ENCODE results near the gene STAP2.

STAP2 gene

GRCh38 chr19:4370418-4371041 lies 31.9 kb upstream of the STAP2 start:
- DNase-seq, result no peak

DNA sequence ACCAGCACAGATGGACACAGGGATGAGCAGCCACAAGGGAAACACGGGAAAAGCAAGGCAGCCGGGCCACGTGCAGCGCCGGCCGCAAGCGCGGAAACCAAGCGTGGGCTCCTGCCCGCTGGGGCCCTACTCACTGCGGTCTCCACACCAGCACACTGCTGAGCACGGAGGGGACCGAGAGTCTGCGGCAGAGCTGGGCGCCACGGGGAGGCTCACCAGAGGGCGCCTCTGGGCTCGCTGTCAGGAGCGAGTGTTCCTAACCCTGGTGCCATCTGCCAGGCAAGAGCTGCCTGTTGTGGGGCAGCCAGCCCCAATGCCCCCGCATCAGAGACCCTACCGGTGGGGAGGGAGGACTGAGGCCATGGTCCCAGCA lies 31.2 kb upstream of the STAP2 start:
- DNase-seq, result peak; percentile 75

DNA sequence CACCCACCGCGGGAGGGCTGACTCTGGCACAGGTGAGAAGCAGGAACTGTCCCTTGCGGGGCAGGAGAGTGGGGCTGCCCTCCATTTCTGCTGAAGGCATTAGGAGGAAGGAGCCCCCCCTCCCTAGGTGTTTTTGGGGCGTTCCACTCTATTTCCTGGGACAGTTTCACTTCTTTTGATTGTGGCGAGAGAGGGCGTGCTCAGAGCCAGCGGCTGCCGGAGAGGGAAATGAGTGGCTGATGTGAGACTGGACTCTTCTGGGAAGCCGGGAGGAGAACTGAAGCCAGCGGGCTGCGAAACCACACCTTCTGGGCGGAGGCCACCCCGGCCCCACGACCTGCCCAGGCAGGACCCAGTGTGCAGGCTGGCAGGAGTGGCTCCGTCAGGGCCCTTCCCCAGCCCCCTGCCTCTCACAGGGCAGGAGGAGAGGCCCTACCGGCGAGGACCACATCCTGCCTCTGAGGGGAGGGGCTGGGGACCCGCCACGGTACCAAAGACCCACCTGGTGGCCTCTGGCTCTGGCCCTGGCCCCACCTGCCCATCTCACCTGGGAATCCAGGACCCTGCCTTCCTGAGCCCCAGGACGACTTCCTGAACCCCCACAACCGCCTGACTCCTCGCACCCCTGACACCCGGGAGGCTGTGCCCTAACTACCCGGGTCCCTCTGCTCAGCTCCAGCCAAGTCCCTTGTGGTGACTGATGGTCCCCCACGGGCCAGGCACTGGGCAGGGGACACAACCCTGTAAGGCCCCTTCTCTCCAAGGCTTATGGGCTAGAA lies 30.7 kb upstream of the STAP2 start:
- DNase-seq, result peak; percentile 52

- no peak for DNase-seq
Observed at GRCh38 chr19:4368128-4368820, 29.6 kb upstream of the STAP2 start.

DNA sequence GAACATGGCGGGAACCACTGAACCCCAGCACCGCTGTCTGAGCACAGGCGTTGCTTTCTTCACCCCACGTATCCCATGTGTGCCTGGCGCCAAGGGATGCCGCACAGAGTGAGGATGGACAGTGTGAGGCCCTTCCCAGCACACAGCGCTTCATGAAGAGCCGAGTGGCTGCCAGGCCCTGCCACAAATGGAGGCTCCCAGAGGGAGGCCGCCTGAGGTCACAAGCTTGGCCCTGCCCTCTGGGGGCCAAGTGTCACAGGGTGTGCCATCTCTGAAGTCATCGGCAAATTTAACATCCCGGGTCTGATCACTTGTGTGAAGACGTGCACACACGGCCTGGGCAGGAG lies 29.1 kb upstream of the STAP2 start:
- DNase-seq, result no peak

GRCh38 chr19:4367336-4367723 lies 28.7 kb upstream of the STAP2 start:
- DNase-seq, result no peak

GRCh38 chr19:4366666-4367335 lies 28.2 kb upstream of the STAP2 start:
- DNase-seq, result no peak

GRCh38 chr19:4365791-4366665 lies 27.4 kb upstream of the STAP2 start:
- no peak for DNase-seq

DNA sequence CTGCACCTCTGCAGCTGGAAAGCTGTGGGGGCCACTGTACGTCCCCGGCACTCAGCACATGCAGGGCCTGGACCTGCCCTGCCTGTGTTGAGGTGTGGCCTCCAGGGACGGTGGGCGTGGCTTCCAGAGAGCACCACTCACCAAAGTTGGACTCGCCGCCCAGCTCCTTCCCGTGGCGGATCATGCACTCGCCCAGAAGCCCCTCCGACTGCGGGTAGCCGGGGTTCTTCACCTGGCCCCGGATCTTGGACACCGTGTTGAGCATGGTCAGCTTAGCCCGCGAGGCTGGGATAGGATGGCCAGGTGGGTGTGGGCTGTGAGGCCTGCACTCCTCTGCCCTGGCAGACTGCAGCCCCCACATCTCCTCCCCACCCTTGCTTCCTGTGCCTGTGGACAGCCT lies 26.7 kb upstream of the STAP2 start:
- DNase-seq, result no peak

GRCh38 chr19:4363571-4364304 lies 25.1 kb upstream of the STAP2 start:
- DNase-seq, result no peak

DNA sequence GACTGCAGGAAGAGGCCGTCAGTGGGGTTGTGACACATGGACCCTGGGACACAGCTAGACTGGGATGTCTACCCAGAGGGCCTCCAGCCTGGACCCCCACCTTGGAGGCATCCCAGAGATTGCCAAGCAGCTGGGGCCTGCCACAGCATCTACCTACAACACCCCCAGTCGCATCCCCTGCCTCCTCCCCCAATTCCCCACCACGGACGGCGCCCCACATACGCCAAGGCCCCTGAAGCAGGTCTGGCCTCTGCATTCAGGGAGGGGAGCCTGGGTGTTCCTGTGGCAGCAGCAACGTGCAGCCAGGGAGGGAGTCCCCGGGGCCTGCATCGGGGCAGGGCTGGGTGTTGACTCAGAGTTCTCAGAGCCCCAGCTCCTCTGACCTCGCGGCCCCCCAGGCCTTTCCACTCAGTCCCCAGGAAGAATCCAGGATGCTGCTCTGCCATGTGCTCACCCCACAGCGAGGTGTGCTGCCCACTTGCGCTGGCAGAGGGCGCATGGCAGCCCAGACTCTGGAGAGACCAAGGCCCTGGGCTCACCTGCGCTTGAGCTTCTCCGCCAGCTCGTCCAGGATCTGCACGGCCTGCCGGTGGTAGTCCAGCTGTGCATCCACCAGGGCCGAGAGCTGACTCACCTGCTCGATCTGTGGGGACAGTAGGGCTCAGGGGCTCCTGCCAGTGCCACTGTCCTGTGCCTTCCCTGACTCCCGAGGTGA lies 24.4 kb upstream of the STAP2 start:
- DNase-seq, result no peak

- DNase-seq, result no peak
Observed at GRCh38 chr19:4362101-4362828, 23.6 kb upstream of the STAP2 start.

DNA sequence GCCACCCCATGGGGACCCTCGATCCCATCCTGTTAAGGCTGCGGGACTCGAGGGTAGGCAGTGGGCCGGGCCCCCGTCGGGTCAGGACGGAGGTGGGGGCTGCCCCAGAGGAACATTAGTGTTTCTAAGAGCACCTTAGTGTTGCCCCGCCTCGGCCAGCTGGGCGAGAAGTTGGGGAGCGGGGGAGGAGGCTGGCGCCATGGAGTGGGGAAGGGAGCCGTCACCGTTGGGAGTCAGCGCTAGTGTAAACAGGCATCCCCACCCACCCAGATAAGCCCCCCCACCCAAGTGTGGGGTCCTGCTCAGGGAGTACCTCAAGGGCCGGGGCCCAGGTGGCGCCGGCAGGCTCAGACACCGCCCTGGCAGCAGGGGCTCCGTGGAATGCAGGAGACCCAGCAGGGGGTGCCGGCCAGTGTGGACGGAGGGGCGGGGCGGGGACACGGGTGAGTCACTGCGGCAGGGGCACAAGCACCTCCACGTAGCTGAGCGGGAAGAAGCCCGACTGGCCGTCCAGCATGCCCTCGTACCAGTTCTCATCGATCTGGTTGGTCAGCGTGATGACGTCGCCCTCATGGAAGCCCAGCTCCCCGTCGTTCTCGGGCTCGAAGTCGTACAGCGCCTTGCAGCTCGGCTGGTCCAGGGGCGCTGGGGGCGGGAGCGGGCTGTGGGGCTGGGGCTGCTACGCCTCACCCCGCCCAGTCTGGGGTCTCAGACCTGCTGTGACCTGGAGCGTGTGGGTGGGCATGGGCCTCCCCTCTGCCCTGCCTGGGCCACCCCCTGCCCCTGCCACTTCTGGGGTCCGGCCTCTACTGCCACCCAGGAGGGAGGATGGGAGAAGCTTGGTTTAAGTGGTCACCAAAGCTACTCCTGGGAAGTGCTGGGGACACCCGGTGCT lies 22.8 kb upstream of the STAP2 start:
- DNase-seq, result no peak

GRCh38 chr19:4360641-4361151 lies 22.1 kb upstream of the STAP2 start:
- DNase-seq, result no peak

GRCh38 chr19:4360081-4360569 lies 21.5 kb upstream of the STAP2 start:
- no peak for DNase-seq

GRCh38 chr19:4359627-4360000 lies 21.0 kb upstream of the STAP2 start:
- no peak for DNase-seq

DNA sequence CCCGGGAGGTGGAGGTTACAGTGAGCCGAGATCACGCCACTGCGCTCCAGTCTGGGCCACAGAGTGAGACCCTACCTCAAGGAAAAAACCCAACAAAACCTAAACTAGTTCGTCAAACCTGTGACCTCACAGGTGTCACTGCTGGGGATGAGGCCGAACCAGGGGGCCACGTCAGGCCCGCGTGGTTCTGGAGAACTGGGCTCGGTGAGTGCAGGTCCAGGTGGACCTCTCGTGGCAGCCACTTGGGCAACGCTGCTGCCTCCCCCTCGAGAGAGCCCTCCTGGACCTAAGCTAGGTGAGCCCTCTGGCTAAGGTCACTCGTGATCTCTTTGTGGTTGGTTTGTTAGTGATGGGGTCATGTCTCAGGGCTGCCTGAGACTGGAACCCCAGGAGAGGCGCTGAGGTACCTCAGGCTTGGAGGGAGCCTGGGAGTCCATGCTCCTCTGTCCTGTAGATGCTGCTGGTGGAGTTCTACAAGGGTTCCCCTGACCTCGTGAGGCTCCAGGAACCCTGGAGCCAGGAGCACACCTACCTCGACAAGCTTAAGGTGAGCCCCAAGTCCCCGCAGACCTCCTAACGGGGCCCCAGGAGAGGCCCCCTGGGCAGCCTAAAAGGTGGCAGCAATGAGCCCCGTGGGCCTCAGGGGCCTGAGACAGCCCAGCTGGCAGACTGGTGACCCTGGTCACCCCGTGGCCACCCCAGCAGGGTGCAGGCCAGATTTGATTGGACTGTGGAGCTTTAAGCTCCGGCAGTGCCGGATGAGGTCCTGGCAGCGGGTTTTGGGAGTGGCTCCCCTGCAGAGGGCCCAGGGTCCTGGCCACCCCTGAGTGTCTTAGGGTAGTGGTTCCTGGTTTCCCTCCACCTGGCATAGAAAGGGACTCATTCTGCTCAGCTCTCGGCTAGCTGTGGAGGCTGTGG lies 20.3 kb upstream of the STAP2 start:
- DNase-seq, result no peak

DNA sequence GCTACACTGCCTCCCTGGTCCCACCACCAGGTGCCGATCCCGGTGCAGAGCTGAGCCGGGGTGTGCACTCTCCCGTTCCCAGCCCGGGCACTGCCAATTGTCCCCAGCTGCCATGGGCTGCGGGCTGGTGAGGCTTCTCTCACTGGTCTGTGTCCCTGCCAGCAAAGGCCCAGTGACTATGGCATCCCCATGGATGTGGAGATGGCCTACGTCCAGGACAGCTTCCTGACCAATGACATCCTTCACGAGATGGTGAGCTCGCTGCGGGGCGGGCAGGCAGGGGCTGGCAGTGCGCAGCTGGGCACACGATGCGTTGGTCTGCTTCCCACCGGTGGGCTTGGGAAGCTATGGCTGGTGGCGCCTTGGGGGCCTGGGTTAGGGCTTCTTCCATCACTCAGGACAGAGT lies 19.3 kb upstream of the STAP2 start:
- DNase-seq, result no peak
